NCI-H748 (cell line): ENCODE results near the gene HRH4.

Experiments used
- DNase-seq: peaks from one replicate; lab custom pipeline; 2025; ENCODE audit not compliant: unreplicated experiment; lab: John Stamatoyannopoulos, UW

The HRH4 gene, protein sequence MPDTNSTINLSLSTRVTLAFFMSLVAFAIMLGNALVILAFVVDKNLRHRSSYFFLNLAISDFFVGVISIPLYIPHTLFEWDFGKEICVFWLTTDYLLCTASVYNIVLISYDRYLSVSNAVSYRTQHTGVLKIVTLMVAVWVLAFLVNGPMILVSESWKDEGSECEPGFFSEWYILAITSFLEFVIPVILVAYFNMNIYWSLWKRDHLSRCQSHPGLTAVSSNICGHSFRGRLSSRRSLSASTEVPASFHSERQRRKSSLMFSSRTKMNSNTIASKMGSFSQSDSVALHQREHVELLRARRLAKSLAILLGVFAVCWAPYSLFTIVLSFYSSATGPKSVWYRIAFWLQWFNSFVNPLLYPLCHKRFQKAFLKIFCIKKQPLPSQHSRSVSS

DNA sequence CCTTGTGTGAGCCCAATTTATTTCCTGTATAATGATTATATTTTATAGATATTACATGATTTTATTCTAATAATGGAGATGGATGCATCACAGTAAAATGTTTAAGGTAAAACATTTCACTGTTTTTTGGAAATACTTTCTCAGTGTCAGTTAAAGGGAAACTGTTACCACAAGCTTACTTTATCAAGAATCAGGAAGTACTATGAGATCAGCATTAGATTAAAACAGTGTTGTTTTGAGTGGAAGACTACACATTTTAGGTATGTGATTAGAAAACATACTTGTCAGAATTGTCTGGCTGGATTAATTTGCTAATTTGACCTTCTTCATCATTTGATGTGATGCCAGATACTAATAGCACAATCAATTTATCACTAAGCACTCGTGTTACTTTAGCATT, at the start of gene HRH4:
Gene HRH4 (plus strand): TSS at position 250 of the 400 bp plus-strand sequence. CDS start 92 bp downstream, at position 342.
- DNase-seq, result no peak

DNA sequence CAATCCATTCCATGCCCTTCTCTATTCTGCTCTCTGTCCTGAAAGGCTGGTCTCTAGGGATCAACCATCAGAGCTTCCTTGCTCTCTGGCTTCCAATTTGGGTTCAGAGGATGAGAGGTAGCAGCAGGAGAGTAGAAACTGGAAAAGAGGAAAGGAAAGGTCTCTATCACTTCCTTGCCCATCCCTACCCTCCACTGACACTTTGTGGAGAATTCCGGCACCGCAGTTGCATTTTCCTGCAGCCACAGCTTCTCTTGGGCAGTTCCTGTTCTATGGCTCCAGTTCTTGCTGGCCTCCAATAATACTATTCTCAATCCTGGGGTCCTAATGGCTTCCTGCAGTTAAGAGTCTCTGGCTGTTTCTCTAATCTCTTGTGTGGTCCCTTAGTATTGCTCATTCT, 47.3 kb upstream of the HRH4 start:
- peak; percentile 18 for DNase-seq

DNA sequence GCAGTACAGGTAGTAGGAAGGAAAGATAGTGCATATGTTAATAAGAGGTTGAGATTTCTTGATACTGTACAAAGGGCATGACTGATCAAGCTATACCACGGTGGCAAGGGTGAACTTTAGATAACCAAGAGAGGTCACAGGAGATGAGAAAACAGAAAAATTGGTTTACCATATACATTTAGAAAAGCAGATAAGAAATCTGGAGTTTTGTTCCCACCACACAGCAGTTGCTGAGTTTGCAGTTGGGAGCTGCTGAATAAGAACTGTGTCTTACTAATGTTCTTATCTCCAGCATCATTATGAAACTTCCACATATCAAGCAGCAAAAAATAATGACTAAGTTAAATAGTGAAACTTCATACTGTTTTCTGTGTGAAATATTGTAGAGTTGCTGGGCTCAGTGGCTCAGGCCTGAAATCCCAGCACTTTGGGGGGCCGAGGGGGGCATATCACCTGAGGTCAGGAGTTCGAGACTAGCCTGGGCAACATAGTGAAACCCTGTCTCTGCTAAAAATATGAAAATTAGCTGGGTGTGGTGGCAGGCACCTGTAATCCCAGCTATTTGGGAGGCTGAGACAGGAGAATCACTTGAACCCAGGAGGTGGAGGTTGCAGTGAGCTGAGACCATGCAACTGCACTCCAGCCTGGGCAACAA, 46.0 kb upstream of the HRH4 start:
- no peak for DNase-seq

DNA sequence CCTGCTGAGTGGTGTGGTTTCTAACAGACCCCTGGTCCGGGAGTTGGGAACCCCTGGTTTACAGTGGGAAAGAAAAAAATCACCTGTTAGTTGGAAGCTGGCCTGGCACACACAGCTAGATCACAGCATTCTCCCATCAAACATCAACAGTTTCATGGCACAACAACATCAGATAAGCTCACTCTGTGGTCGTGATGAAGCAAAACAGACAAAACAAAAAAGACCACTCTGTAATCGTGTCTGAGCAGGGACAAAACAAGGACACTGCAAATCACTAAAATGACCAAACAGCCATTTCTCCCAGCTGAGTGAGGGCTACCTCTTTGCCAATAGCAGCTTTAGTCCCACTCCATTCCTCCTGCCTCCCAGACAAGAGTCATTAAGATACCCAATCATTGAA, 43.0 kb upstream of the HRH4 start:
- DNase-seq, result no peak

DNA sequence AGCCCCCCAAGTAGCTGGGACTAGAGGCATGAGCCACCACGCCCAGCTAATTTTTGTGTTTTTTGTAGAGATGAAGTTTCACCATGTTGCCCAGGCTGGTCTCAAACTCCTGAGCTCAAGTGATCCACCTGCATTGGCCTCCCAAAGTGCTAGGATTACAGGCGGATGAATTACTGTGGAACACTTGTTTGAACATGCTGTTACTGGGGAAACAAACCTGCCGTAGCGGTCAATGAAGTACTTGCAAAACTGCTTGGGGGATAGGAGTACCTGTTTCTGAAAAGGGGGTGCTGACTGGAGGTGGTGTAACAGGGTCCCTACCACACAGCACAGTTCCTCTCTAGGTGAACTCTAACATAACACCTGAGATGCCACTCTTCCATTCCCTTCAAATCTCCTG, 39.9 kb upstream of the HRH4 start:
- DNase-seq, result peak; percentile 19

DNA sequence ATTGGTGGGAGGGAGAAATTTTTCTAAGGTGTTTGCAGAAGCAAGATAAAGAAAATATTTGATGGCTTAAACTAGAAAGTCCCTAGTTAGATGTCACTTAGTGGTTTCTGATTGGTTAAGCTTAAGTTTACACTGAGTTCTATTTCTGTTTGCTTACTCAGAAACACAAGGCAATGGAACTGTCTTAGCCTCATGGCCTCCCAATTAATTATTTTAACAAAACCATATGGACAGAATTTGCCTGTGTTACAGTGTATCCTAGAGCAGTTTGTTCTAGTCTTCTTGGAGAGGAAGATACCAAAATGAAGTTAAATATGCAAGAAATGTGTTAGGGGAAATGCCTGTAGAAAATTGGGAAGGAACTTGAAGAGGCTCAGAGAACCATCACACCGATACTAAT, 38.6 kb upstream of the HRH4 start:
- DNase-seq, result peak; percentile 52

DNA sequence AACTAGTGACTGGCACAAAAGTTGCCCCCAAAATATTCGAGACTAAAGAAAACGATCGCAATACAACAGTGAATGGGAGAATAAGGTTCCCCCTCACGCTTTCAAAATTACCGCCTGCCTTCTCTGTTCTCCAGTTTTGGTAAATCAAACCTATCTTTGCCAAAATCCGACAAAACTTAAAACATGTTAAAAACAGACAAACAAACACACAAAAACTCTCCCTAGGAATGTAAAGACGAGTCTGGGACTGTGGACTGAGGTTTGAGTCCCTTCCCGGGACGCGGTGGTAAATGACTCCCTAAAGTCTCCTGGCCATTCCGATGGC, 34.4 kb upstream of the HRH4 start:
- no peak for DNase-seq

DNA sequence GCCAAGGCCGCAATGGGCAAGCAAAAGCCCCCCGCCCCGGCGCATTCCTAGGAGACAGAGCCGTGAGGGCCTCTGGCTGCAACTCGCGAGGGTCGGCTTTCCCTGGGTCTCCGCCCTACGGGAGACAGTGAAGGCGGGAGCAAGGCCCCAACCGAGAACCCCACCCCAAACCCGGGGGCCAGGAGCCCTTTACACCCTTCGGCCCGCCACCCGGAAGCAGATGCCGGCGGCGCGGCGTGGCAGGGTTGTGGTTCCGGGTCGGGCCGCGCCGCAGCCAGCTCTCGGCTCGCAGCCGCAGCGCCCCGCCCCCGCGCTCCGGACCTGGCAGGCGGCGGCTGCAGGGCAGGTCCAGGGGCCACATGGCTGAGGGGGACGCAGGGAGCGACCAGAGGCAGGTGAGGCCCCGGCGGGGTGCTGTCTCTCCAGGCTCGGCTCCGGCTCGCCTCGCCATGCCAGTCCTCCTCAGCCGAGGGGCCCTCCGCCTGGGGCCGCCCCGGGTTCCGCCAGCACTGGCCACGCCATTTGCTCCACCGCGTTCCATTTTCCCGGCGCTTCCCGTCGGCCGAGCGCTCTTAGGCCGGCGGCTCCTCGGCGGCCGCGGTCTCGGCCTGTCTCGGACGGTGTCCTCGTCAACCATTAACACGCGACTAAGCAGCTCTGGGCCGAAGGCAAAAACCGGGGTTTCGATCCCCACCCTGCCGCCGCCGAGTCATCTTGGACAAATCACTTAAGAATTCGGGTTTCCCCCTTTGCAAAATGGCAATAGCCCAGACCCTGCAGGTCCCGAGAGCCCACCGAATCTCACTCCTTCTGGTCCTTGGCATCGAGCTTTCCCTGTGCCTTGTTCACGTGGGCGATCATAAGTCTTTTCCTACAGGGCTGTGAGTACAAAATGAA, 33.8 kb upstream of the HRH4 start, which contains the start of gene IMPACT:
Gene IMPACT (plus strand): TSS at position 273 of the 897 bp plus-strand sequence. CDS start 87 bp downstream, at position 360.
- peak; percentile 89 for DNase-seq

DNA sequence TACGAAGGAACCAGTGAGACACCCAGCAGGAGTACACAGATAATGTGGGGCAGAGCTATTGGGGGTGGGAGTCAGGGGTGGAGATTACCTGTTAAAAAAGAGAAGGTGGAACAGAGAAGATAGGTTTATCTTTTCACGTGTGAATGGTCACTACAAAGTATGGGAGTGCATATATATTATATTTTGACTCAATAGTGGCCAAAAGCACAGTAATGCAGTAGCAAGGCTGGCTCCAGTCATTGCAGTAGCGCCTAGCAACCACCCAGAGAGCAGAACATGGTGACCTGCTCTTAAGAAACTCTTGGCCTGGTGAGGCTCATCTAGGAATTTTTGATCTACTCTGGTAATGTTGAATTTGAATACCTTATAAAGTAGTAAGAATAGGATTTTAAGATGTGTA, 33.0 kb upstream of the HRH4 start:
- peak; percentile 38 for DNase-seq

DNA sequence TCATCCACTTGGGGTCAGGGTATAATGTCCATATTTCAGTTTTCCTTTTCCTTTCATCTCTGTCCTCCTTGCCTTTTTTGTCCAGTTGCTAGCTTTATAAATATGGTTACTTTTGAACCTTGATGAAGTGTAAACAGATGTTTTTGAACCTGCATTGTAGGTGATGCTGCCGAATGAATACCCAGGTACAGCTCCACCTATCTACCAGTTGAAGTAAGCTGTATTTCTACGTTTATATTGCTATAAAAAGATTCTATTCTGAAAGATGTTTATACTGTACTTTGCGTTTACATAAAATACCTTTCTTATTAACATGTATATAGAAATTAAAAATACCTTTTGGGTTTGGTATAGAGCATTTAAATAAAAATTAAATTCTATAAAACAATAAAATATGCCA, 31.7 kb upstream of the HRH4 start:
- no peak for DNase-seq

DNA sequence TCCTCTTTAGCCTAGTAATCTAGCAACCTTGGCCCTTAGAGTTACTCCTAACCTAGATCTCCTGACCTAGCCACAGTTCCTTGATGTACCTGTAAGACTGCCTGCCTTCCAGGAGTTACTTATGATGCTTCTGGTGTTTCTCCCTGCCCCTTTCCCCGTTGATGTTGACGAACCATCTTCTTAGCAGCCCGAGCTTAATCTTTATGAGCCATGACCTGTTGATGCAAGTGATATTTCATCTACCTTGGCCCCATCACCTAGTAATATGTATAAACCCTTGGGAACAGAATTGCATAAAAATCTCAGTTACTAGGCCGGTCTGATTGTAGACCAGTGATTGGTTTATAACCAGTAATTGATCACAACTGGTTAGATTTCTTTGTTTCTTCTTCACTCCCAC, 31.2 kb upstream of the HRH4 start:
- DNase-seq, result no peak

DNA sequence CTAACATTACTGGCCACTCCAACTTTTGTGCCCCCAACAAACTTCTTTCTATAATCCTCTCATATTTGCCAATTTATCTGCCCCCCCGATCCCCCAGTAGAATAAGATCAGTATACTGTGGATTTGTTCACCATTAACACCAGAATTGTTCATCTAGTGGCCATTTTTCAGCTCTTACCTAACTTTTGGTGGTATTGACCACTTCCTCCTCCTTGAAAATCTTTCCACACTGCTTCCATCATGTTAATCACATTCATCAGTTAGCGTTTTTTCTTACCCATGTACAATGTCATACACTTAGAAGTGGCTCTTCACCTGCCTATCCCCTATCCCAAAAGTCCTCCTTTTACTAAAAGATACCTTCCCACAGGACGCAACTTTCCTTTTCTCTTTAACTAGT, 27.8 kb upstream of the HRH4 start:
- no peak for DNase-seq

DNA sequence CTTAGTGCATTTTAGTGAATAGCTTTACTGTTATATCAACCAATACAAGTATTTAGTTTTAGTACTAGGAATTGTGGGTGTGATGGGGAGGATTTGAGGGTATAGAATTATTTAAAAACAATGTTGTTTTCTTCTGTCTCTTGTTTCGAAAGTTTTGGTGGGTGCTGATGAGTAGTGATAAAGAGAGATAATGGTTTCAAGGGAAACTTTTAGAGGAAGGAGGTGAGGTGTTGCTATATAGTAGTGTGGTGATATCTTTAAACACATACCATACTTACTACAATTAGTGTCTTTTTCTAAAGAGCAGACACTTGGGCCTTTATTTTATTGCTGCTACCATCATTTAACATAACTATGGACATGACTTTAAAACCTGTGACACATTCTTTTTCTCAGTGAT, 23.5 kb upstream of the HRH4 start:
- no peak for DNase-seq

DNA sequence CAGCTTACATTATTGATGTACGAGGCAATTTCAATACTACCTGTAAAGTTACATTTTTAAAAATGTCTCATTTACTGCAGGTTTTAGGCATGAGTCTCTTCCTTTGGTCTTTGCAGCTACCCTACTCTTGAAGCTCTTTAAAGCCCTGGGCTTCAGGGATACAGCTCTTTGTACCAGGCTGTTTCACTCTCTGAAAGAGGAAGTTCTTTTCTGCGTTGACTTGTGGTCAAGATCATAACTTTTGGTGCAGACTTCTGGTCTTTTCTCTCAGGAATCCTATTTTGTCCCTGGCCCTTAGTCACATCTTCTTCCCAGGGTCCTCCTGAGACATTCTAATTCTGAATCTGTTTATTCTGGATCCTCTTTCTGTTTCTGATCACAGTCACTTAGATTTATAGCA, 16.6 kb upstream of the HRH4 start:
- no peak for DNase-seq

DNA sequence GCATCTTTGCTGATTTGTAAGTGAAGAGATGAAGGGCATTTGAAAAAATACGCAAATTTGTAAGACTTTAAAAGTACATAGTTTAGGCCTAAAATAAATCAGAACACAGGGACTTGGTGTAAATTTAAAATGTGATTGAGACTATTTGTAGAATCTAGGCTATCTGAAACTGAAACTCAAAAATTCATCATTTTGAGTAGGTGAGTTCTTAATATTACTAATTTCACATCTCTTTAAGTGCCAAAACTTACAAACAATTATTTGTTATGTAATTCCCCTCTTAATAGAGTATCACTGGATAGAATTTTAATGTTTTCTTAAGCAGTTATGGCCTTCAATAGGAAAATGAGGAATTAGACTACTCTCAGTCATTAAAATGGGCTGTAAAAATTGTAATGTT, 14.0 kb upstream of the HRH4 start:
- no peak for DNase-seq

DNA sequence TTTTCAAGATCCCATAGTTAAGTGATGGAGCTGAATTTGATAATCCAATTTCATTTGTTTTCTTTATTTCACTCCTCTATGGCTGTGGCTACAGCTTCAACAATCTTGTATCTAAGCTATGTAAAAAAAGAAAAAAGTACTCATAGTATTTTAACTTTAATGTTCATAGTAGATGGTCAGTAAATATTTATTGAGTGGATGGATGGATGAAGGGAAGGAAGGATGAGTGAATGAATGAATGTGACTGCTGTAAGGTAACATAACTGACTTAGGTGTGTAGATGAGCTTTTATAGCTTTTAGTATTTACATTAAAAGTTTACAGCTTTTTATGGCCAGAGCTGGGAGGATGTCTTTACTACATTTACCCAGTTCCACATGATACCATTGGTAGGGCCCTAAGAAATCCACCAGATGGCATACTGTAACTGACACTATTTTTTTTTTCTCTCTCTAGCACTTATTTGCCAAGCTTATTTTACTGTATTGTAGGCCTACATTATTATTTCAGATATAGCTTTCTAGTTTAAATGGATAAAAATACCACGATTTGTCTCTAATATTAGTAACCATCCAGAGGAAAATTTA, 13.4 kb upstream of the HRH4 start:
- DNase-seq, result no peak

DNA sequence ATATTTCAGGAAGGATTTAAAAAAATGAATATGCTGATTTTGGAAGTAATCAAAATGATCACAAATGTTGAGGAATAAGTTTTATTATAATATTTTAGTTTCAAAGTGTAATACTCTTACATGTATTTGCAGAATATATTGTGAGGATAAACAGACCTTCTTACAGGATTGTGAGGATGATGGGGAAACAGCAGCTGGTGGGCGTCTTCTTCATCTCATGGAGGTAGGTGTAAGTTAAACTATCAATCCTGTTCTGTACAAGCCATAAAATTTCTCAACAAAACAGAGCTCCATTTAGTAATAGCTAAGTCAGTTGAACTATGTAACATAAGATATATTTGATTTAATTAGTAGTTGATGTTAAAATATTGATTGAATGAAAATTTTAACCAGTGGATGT, 12.5 kb upstream of the HRH4 start:
- no peak for DNase-seq

DNA sequence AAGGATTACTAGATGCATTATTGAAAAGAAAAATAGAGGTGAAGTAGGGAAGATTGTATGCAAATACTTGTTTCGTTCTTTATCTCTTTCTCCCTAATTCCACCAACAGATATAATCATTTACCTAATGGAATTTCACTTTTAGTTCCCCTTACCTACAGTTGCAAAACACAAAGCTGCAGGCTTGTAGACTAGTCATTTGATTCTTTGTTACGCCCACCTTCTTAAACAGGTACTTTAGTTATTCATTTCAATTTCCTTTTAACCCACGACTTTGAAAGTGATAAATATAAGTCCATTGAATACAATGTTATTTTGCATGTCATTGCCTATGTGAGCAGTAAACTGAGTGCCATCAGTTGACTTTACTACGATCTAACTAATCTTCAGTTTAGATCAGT, 3.9 kb upstream of the HRH4 start:
- DNase-seq, result no peak

DNA sequence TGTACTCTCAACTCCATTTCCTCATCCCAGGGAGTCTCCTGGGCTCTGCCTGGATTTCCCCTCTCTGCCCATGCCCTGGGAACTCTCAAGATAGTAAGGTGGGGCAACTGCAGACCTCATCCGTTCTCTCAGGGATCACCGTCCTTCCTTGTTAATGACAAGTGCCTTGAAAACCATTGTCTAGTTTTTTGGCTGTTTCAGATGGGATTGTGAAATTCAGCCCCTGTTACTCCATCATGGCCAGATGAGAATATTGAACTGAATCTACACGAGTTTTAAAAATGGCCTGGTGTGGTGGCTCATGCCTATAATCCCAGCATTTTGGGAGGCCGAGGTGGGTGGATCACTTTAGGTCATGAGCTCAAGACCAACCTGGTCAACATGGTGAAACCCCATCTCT, 665 bp upstream of the HRH4 start:
- no peak for DNase-seq

DNA sequence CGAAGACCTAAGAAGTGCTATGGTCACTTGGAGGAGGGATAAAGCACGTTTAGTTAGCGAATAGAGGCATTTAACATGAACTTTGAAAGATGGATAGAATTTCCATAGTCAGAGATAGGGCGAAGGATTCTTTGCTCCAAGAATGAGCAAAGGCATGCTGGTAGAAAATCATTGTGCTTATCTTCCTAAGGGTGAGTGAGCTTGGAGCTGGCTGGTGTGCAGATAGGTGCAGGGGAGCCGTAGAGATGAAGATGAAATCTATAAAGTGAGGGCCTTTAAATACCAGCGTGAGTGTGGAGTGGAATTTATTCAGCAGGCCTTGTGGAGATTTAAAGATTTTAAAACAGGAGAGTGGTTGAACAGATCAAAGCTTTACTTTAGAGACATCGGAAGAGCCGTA, 1.6 kb downstream of the HRH4 start:
- DNase-seq, result no peak
